Endothelial cell of umbilical vein (primary cell): ENCODE results near the gene FER.

Experiments used
- CTCF ChIP-seq, 2 donors: IDR thresholded peaks; 1 replicate in 1 of 2; 2 replicates in 1 of 2; pipeline ENCODE4 v1.5.1; 2011; ENCODE audit warnings: low read length in 2 of 2, mild to moderate bottlenecking in 2 of 2, moderate library complexity in 2 of 2, control low read depth in 1 of 2, inconsistent platforms in 1 of 2, low read depth in 1 of 2; ENCODE audit not compliant: insufficient read depth in 1 of 2; ENCODE audit errors: extremely low read depth in 1 of 2
- EZH2 ChIP-seq: IDR thresholded peaks from 2 replicates; pipeline ENCODE4 v1.6.1; 2012; ENCODE audit warnings: borderline replicate concordance, low read depth, mild to moderate bottlenecking, moderate library complexity, low read length, inconsistent platforms; ENCODE audit not compliant: severe bottlenecking
- FOS ChIP-seq: IDR thresholded peaks from 2 replicates; pipeline ENCODE4 v1.6.1; 2011; ENCODE audit warnings: mild to moderate bottlenecking, low read length, moderate library complexity, borderline replicate concordance; ENCODE audit not compliant: insufficient read depth
- GATA2 ChIP-seq: IDR thresholded peaks from 2 replicates; pipeline ENCODE4 v1.7.0; 2011; ENCODE audit warnings: low read depth, mild to moderate bottlenecking, moderate library complexity, mixed read lengths, low read length; ENCODE audit not compliant: insufficient read length, insufficient read depth
- JUN ChIP-seq: IDR thresholded peaks from 2 replicates; pipeline ENCODE4 v1.6.1; 2011; ENCODE audit warnings: borderline replicate concordance, low read depth; ENCODE audit not compliant: insufficient read length, insufficient read depth
- MAX ChIP-seq: IDR thresholded peaks from 2 replicates; pipeline ENCODE4 v1.6.1; 2011; ENCODE audit not compliant: insufficient read depth, insufficient read length
- MYC ChIP-seq: IDR thresholded peaks from one replicate; pipeline ENCODE4 v1.6.1; 2011; ENCODE audit warnings: mild to moderate bottlenecking, low read depth, low read length
- POLR2A ChIP-seq: IDR thresholded peaks from 2 replicates; pipeline ENCODE4 v1.6.1; 2012; ENCODE audit warnings: low read depth, mild to moderate bottlenecking, control low read depth, low read length
- POLR2AphosphoS5 ChIP-seq: IDR thresholded peaks from 2 replicates; pipeline ENCODE4 v1.6.1; 2012; ENCODE audit warnings: low read depth, mild to moderate bottlenecking, control low read depth, low read length, moderate library complexity; ENCODE audit not compliant: insufficient read depth

GRCh38 chr5:108953940-108954339, 206.2 kb downstream of the FER start:
- TF ChIP-seq MAX (no peak), CTCF (IDR thresholded peaks at IDR 0.05; ENCODE audit: extremely low read depth in 1 of 2, insufficient read depth in 1 of 2, low read depth in 1 of 2, low read length in 2 of 2) (no peak), EZH2 (no peak), POLR2A (no peak), POLR2AphosphoS5 (no peak), JUN (no peak), GATA2 (no peak), MYC (no peak), FOS (no peak)
